Activated CD4-positive, CD25-positive, alpha-beta regulatory T cell treated with anti-CD3 and anti-CD28 coated beads, Interleukin-2, amount 50 U/mL, for 16 hours (primary cell): ENCODE data around the gene TMTC1.

Experiments used
- DNase-seq: peaks from one replicate; pipeline ENCODE4 v3.0.0-alpha.2; 2020; ENCODE audit warnings: low read depth, low spot score

TMTC1 gene

DNA sequence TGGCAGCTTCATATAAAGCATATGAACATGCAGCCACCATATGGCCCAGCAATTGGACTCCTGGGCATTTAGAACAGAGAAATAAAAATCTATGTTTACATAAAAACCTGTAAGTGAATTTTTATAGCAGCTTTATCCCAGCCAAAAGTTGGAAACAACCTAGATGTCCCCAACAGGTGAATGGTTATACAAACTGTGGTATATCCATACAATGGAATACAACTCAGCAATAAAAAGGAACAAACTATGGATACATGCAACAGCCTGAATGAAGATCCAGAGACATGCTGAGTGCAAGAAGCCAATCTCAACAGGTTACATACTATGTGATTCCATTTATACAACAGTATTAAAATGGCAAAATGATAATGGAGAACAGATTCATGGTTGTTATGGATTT is 3.7 kb downstream of the TMTC1 start:
- no peak for DNase-seq

- DNase-seq = no peak
These were observed 5.2 kb downstream of the TMTC1 start for GRCh38 chr12:29778531-29778930.

GRCh38 chr12:29773076-29773475 is 10.7 kb downstream of the TMTC1 start:
- DNase-seq = no peak

DNA sequence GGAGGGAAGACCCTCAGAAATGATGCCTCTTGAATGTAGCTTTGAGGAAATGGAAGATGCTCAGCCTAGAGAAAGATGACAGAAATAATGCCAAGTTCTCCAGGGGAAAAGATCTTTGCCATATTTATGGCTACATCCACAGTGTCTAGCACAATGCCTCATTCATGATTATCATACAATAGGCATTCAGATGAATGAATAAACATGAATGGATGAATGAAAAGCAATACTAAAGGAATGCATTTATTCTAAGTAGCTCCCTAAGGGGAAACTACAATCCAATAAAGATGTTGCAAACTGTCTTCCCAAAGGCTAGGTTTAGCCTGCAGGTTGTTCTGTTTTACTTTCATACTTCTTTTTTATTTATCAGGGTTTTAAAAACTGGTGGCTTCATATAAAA is 12.0 kb downstream of the TMTC1 start:
- DNase-seq = no peak

DNA sequence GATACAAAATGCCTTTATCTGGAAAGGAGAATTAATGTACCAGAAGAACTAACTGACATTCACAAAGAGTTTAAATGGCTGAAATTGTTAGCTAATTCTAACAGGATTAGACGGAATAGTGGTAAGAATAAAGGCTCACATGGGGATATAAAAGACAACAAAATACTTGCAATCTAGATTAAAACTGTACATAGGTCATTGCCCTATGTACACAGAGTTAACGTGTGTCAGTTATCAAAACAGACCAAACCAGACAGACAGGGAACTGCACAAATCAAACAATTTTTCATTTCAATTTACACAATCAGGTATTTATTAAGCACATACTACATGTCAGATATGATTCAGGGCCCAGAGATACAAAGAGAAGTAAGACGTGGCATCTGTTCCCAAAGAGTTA is 12.6 kb downstream of the TMTC1 start:
- no peak for DNase-seq

- no peak for DNase-seq
These were observed 14.4 kb downstream of the TMTC1 start for GRCh38 chr12:29769162-29769858.

GRCh38 chr12:29768372-29768771 is 15.4 kb downstream of the TMTC1 start:
- DNase-seq = no peak

GRCh38 chr12:29763301-29763683 is 20.4 kb downstream of the TMTC1 start:
- no peak for DNase-seq

- DNase-seq = no peak
These were observed 21.0 kb downstream of the TMTC1 start for GRCh38 chr12:29762637-29763300.

GRCh38 chr12:29759950-29760349 is 23.8 kb downstream of the TMTC1 start:
- no peak for DNase-seq

GRCh38 chr12:29756741-29757390 is 26.9 kb downstream of the TMTC1 start:
- no peak for DNase-seq

GRCh38 chr12:29754235-29755189 is 29.2 kb downstream of the TMTC1 start:
- DNase-seq = no peak

DNA sequence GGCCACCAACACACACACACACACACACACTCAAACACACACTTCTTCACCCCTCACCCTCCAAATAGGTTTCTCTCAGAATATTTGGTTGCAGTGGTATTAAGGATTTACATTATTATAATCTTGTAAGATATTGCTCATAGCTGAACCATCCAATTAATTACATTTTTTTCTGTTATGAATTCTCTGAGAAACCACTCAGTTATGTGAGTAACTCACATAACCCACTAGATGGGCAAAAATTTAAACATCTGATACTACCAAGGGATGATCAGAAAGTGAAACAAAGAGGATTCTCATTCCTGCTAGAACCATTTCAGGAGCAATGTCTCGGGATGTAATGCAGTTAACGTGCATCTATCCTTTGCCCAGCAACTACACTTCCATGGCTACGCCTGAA is 31.6 kb downstream of the TMTC1 start:
- no peak for DNase-seq

DNA sequence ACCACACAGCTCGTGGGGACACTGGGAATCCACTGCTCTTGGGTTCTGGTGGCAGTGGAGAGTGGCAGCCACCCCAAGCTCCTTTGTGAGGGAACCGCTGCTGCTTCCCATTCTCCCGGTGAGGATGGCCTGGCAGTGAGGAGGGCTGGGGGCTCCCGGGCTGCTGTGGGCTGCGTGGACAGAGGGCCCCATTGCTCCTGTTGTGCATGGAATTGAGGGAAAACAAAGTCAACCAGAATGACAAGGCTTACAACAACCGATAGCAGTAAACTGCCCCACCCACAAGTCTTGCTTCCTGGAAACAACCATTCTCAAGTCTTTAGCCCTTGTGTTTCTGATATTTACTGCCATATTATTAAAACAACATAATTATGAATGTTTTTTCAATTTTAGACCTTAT is 32.1 kb downstream of the TMTC1 start:
- DNase-seq = no peak

- no peak for DNase-seq
These were observed 32.9 kb downstream of the TMTC1 start for GRCh38 chr12:29750928-29751220.

DNA sequence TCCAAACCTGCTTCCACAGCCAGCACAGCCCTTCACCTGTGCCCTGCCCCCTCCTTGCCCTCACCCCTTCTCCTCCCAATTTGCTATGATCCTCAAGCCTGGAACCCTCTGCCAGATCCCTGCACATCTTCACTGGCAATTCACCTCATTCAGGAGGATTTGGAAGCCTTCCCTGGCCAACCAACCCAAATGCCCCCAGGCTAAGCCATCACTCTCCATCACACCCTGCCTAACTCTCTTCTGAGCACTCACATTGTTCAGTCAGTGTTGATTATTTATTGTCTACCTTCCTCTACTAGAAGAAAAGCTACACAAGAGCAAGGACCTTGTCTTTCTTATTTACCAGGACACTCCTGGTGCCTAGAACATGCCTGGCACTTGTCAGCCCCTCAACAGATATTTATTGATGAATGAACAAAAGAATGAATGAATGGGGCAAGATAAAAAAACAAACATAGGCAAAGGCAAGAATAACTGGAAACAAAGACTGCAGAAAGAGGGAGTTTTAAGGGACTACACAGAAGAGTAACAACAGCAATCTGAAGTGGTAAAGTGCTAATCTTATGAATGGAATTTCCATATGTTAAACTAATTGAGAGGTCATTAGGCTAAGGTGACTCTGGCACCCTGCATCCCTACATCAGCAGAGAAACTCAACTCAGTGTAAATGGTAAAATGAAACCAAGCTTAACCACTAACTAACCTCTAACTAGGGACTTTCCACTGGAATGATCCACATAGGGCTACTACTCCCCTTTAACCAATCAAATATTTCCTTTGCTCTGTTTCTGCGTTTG is 33.4 kb downstream of the TMTC1 start:
- no peak for DNase-seq

- no peak for DNase-seq
These were observed 39.4 kb downstream of the TMTC1 start for GRCh38 chr12:29744365-29744764.

DNA sequence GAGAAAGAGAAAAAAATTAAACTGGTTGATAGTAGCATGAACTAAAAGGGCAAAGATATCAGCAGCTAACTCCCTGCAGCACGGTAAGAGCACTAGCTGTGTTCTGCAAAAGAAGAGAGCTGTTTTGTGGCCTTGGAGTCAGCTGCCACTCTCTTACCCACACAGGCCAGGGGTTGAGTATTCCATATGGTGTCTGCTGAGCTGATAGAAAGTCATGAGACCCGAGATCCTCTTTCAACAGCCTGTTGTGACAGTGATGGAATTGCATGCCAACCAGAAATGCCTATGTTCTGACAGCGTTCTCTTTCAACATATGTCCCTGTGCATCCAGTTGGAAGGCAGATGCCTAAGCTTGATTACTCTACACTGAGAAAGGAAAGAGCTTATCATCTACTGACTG is 39.9 kb downstream of the TMTC1 start:
- DNase-seq = no peak

- DNase-seq = no peak
These were observed 40.7 kb downstream of the TMTC1 start for GRCh38 chr12:29743077-29743476.

DNA sequence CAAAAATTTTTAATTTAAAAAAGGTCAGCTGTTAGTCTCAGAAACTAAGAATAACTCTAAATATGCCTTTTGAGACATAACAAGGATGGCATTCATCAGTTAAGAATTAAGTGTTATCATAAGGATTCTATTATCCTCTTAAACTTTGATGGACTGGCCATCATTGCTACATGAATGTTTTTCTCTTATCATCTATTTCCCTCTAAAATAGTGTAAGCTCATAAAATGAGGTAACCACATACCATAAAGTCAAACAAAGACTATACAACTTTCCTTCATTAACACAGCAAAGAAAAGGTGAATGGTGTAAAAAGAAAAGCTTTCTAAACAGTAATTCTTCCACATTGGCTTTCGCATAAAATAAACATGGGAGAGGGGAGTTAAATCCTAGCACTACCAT is 41.1 kb downstream of the TMTC1 start:
- DNase-seq = no peak
